Right lobe of liver (tissue), 6 donors: Measurements from ENCODE around the gene KLF13. TPM values are rescaled to one million over a fixed set of nuclear protein-coding genes. Genes with fewer than 3 reads are reported as not detected.

Experiments used
- ATAC-seq, 4 donors: fragments of 200-7000 bp; cut with Tn5 transposase; one replicate each; pipeline ENCODE4 v1.9.1; 2020; ENCODE audit warnings: mild to moderate bottlenecking in 4 of 4, moderate library complexity in 4 of 4
- DNase-seq, 3 donors: peaks; one replicate each; pipeline ENCODE4 v3.0.0-alpha.2; 2020
- H3K27ac ChIP-seq, 3 donors: fragments of 200-600 bp; one replicate each; pipeline ENCODE4 v1.8.0; 2022
- H3K27me3 ChIP-seq, 2 donors: fragments of 200-600 bp; one replicate each; pipeline ENCODE4 v1.8.0; 2022
- H3K36me3 ChIP-seq, 4 donors: fragments of 200-600 bp; sonication (generic) in 1 of 4; one replicate each; pipeline versions ENCODE4 v1.5.1 to v1.8.0; 2017 to 2022; ENCODE audit warnings: control low read depth in 1 of 4
- H3K4me1 ChIP-seq, 4 donors: fragments of 200-600 bp; sonication (generic) in 1 of 4; one replicate each; pipeline versions ENCODE4 v1.5.1 to v1.8.0; 2017 to 2022; ENCODE audit warnings: control low read depth in 1 of 4
- H3K4me3 ChIP-seq, 3 donors: fragments of 200-600 bp; one replicate each; pipeline ENCODE4 v1.8.0; 2022
- H3K9me3 ChIP-seq, 4 donors: fragments of 200-600 bp; sonication (generic) in 1 of 4; one replicate each; pipeline versions ENCODE4 v1.5.1 to v1.8.0; 2017 to 2022; ENCODE audit warnings: control low read depth in 1 of 4
- CTCF ChIP-seq, 4 donors: fragments of 200-600 bp in 3 of 4; fragments of 450-650 bp in 1 of 4; IDR thresholded peaks; one replicate each; pipeline versions ENCODE4 v1.5.1 to v1.8.0; 2016 to 2022; ENCODE audit warnings: antibody characterized with exemption in 4 of 4, mild to moderate bottlenecking in 2 of 4
- POLR2A ChIP-seq: fragments of 450-650 bp; IDR thresholded peaks from one replicate; pipeline ENCODE4 v1.6.1; 2017; ENCODE audit warnings: antibody characterized with exemption, mild to moderate bottlenecking
- WGBS: methylation state at CpG from one replicate; pipeline ENCODE4 v1.1.6; 2018; ENCODE audit warnings: low coverage, low lambda C conversion rate; ENCODE audit not compliant: insufficient coverage; ENCODE audit errors: missing lambda C conversion rate; 5-methylcytosine and 5-hydroxymethylcytosine counted together
- intact Hi-C, 2 donors: fragments of 100-400 bp; cut with DNase I; formaldehyde crosslinking; loops; one replicate each; pipeline versions ENCODE4 v1.11.2 to v1.14.1; 2022
- total RNA-seq, 6 experiments: library from RNA; depleted of rRNA in 2 of 6; stranded (reverse); fragments of >200 nt in 2 of 6; fragmentation: NEBNext Ultra II Directional in 3 of 6; extraction: Animal tissue kit (Norgen Biotek cat#: 25700) in 3 of 6; gene quantifications; one replicate each; pipeline versions ENCODE4 v1.1.0 to v1.2.4, GENCODE V29; 2016 to 2023
- donor health status: DM: no; HTN: yes; CAD: no.
- donor health status: DM: no; HTN: no; CAD: no.
- donor health status: DM: no; HTN: no; CAD: no.
- donor health status: DM: no; HTN: yes; CAD: no.
- donor health status: DM: no; HTN: yes; CAD: no.

The KLF13 gene
- total RNA-seq, 6 experiments from 2014 or later = 22.7 to 66.2 (median 28.5) TPM

GRCh38 chr15:31328428-31328968 is 1.9 kb downstream of the KLF13 start:
- WGBS = 0% methylated on average over 20 of the region's 35 CpGs
- Histone ChIP-seq H3K4me3 (peak overlapping the region; percentile 75 to 94 (median 80)), H3K4me1 (peaks cover 0 to 51% (median 22%) of the 10 kb centered on the region in 4 donors), H3K36me3 (no peaks in the 10 kb centered on the region), H3K27ac (peak overlapping the region; percentile 86 to 92 (median 89)), H3K9me3 (no peaks in the 10 kb centered on the region), H3K27me3 (no peaks in the 10 kb centered on the region)
- peak in 1 of 3 donors; percentile 59 for DNase-seq
- intact Hi-C loops = loop anchor here in 1 of 2 donors (10.0 kb wide), 1 partner anchor 114 kb away; no protein-coding TSS in a partner anchor
- TF ChIP-seq POLR2A (no peak), CTCF (IDR thresholded peaks at IDR 0.05) (no peak)
- peak in 3 of 4 donors; percentile 0 to 1 (median 1) for ATAC-seq

GRCh38 chr15:31328969-31329639 is 2.5 kb downstream of the KLF13 start:
- WGBS = 17% methylated on average over 16 of the region's 29 CpGs
- H3K9me3 ChIP-seq = no peaks in the 10 kb centered on the region
- peak overlapping the region; percentile 86 to 92 (median 89) for H3K27ac ChIP-seq
- intact Hi-C loops = loop anchor here in 1 of 2 donors (10.0 kb wide), 1 partner anchor 114 kb away; no protein-coding TSS in a partner anchor
- H3K27me3 ChIP-seq = no peaks in the 10 kb centered on the region
- H3K4me1 ChIP-seq = peaks cover 0 to 54% (median 23%) of the 10 kb centered on the region in 4 donors
- H3K4me3 ChIP-seq = peak overlapping the region; percentile 75 to 94 (median 80)
- DNase-seq = peak in 2 of 3 donors; percentile 51 to 76
- TF ChIP-seq POLR2A (no peak), CTCF (IDR thresholded peaks at IDR 0.05) (no peak)
- H3K36me3 ChIP-seq = no peaks in the 10 kb centered on the region
- no peak for ATAC-seq

- DNase-seq (peak in 1 of 3 donors; percentile 25), ATAC-seq (no peak)
- Histone ChIP-seq H3K4me1 (peaks cover 0 to 58% (median 26%) of the 10 kb centered on the region in 4 donors), H3K27me3 (no peaks in the 10 kb centered on the region), H3K4me3 (peak overlapping the region in 2 of 3 donors; percentile 80 to 94), H3K36me3 (no peaks in the 10 kb centered on the region), H3K9me3 (no peaks in the 10 kb centered on the region), H3K27ac (peak overlapping the region in 1 of 3 donors; percentile 44)
- TF ChIP-seq CTCF (IDR thresholded peaks at IDR 0.05) (no peak), POLR2A (no peak)
- 41% methylated on average over 7 of the region's 15 CpGs for WGBS
- intact Hi-C loops = loop anchor here in 1 of 2 donors (10.0 kb wide), 1 partner anchor 115 kb away; no protein-coding TSS in a partner anchor
Measured at GRCh38 chr15:31329640-31330010, 3.0 kb downstream of the KLF13 start.

- Histone ChIP-seq H3K36me3 (no peaks in the 10 kb centered on the region), H3K4me3 (no peak overlapping the region), H3K4me1 (peaks cover 0 to 58% (median 26%) of the 10 kb centered on the region in 4 donors), H3K27me3 (no peaks in the 10 kb centered on the region), H3K9me3 (no peaks in the 10 kb centered on the region), H3K27ac (peak overlapping the region in 1 of 3 donors; percentile 44)
- TF ChIP-seq CTCF (IDR thresholded peaks at IDR 0.05) (no peak), POLR2A (no peak)
- WGBS = 74% methylated on average over 5 of the region's 10 CpGs
- DNase-seq (peak in 1 of 3 donors; percentile 18), ATAC-seq (no peak)
- intact Hi-C loops = no loop called here
Measured at GRCh38 chr15:31330111-31330785, 3.6 kb downstream of the KLF13 start.
